Caco-2 (cell line): ENCODE measurements around the gene KNDC1. TPM values are rescaled to one million over a fixed set of nuclear protein-coding genes. Genes with fewer than 3 reads are reported as not detected.
"Not testable (repeated sequence)": the region's sequence is repeated elsewhere in the genome, so short reads cannot be mapped to it uniquely, and the experiment has no call there.

Experiments
- BruUV-seq: library from RNA; stranded (reverse); fragments of 400-500 nt; replicated peaks from 2 replicates; lab custom pipeline; 2021; lab: Mats Ljungman, UMichigan
- CTCF ChIA-PET: fragments of 300-600 bp; sonication (Branson Sonifier 250); formaldehyde crosslinking; loops from one replicate; lab custom pipeline; 2022; ENCODE audit warnings: antibody characterized with exemption; lab: Charles Lee
- POLR2A ChIA-PET: fragments of 300-600 bp; sonication (Branson Sonifier 250); formaldehyde crosslinking; loops from one replicate; lab custom pipeline; 2022; ENCODE audit warnings: antibody characterized with exemption; lab: Charles Lee
- DNase-seq, 2 experiments: peaks; one replicate each; pipeline versions ENCODE4 v3.0.0 to v3.0.0-alpha.2; 2020 to 2022
- H3K27me3 ChIP-seq: replicated peaks from 2 replicates; pipeline ENCODE4 v1.6.0; 2011; ENCODE audit warnings: low read length; ENCODE audit not compliant: control insufficient read depth, insufficient read depth
- H3K36me3 ChIP-seq: 2 replicates; pipeline ENCODE4 v1.5.1; 2011; ENCODE audit warnings: low read length; ENCODE audit not compliant: control insufficient read depth, insufficient read depth
- H3K4me1 ChIP-seq: fragments of 250-450 bp; sonication (Bioruptor Pico); 2 replicates; pipeline ENCODE4 v1.5.1; 2020; ENCODE audit warnings: mild to moderate bottlenecking
- H3K4me3 ChIP-seq: 2 replicates; pipeline ENCODE4 v1.5.1; 2011; ENCODE audit warnings: low read depth, mild to moderate bottlenecking, control low read depth, low read length
- H3K9me3 ChIP-seq: fragments of 250-450 bp; sonication (Bioruptor Pico); 2 replicates; pipeline ENCODE4 v1.5.1; 2020; ENCODE audit warnings: mild to moderate bottlenecking, moderate library complexity
- H3K27ac Mint-ChIP-seq: one replicate; pipeline ENCODE4 v1.8.0; 2022; ENCODE audit warnings: mixed read lengths; ENCODE audit not compliant: unreplicated experiment
- H3K27me3 Mint-ChIP-seq: one replicate; pipeline ENCODE4 v1.8.0; 2022; ENCODE audit warnings: mixed read lengths; ENCODE audit not compliant: insufficient read depth, unreplicated experiment
- H3K36me3 Mint-ChIP-seq: one replicate; pipeline ENCODE4 v1.8.0; 2022; ENCODE audit warnings: mild to moderate bottlenecking, mixed read lengths; ENCODE audit not compliant: insufficient read depth, unreplicated experiment
- H3K4me1 Mint-ChIP-seq: one replicate; pipeline ENCODE4 v1.8.0; 2022; ENCODE audit warnings: low read depth, mixed read lengths; ENCODE audit not compliant: unreplicated experiment
- H3K4me3 Mint-ChIP-seq: one replicate; pipeline ENCODE4 v1.8.0; 2022; ENCODE audit warnings: mild to moderate bottlenecking, moderate library complexity, mixed read lengths; ENCODE audit not compliant: unreplicated experiment
- H3K9me3 Mint-ChIP-seq: one replicate; pipeline ENCODE4 v1.8.0; 2022; ENCODE audit warnings: mixed read lengths; ENCODE audit not compliant: unreplicated experiment
- CTCF ChIP-seq, 2 experiments: fragments of 200-600 bp in 1 of 2; IDR thresholded peaks; 1 replicate in 1 of 2; 2 replicates in 1 of 2; pipeline versions ENCODE4 v1.5.1 to v1.8.0; 2011 to 2022; ENCODE audit warnings: antibody characterized with exemption in 1 of 2, control low read depth in 1 of 2, inconsistent platforms in 1 of 2, low read depth in 1 of 2, low read length in 1 of 2, mild to moderate bottlenecking in 1 of 2, moderate library complexity in 1 of 2; ENCODE audit not compliant: insufficient read depth in 1 of 2, severe bottlenecking in 1 of 2, unreplicated experiment in 1 of 2
- intact Hi-C: fragments of 100-400 bp; cut with micrococcal nuclease; formaldehyde crosslinking; loops from one replicate; pipeline ENCODE4 v1.10.0; 2022; ENCODE audit not compliant: unreplicated experiment
- total RNA-seq: library from RNA; stranded (reverse); gene quantifications from 2 replicates; pipeline ENCODE4 v1.2.3, GENCODE V29; 2022

KNDC1 gene
- total RNA-seq, 1 experiment from 2014 or later, result 3.2 TPM

- DNase-seq, result peak in 1 of 2 experiments; percentile 38
- peaks cover under 1% of the 10 kb centered on the region; the same call in 1 of the 2 replicates for H3K4me1 ChIP-seq
- peaks cover 10% of the 10 kb centered on the region for H3K27me3 Mint-ChIP-seq
- no peaks in the 10 kb centered on the region for H3K36me3 ChIP-seq
- no peaks in the 10 kb centered on the region for H3K27me3 ChIP-seq
- no peak overlapping the region for H3K4me3 Mint-ChIP-seq
- POLR2A ChIA-PET, result no interaction called here
- no peak overlapping the region for H3K27ac Mint-ChIP-seq
- H3K9me3 ChIP-seq, result no peaks in the 10 kb centered on the region
- intact Hi-C loops, result no loop called here
- no peaks in the 10 kb centered on the region for H3K4me1 Mint-ChIP-seq
- CTCF ChIA-PET, result no interaction called here
- no peaks in the 10 kb centered on the region for H3K36me3 Mint-ChIP-seq
- H3K9me3 Mint-ChIP-seq, result no peaks in the 10 kb centered on the region
- TF ChIP-seq CTCF (IDR thresholded peaks at IDR 0.05; ENCODE audit: insufficient read depth in 1 of 2, low read depth in 1 of 2, low read length in 1 of 2, severe bottlenecking in 1 of 2, unreplicated experiment in 1 of 2), result no peak
- no TSS peak for BruUV-seq
- no peak overlapping the region for H3K4me3 ChIP-seq
Observed at GRCh38 chr10:133134411-133135115, 25.5 kb upstream of the KNDC1 start.

GRCh38 chr10:133135116-133135465 lies 24.9 kb upstream of the KNDC1 start:
- POLR2A ChIA-PET, result no interaction called here
- Mint-ChIP-seq H3K9me3 (no peaks in the 10 kb centered on the region), H3K4me1 (no peaks in the 10 kb centered on the region), H3K27me3 (peaks cover 10% of the 10 kb centered on the region), H3K27ac (no peak overlapping the region), H3K36me3 (no peaks in the 10 kb centered on the region), H3K4me3 (no peak overlapping the region)
- Histone ChIP-seq H3K9me3 (no peaks in the 10 kb centered on the region), H3K4me1 (peaks cover 4% of the 10 kb centered on the region; the same call in 1 of the 2 replicates), H3K27me3 (no peaks in the 10 kb centered on the region), H3K36me3 (no peaks in the 10 kb centered on the region), H3K4me3 (no peak overlapping the region)
- CTCF ChIA-PET, result no interaction called here
- no TSS peak for BruUV-seq
- DNase-seq, result peak in 1 of 2 experiments; percentile 41
- intact Hi-C loops, result no loop called here
- TF ChIP-seq CTCF (IDR thresholded peaks at IDR 0.05; ENCODE audit: insufficient read depth in 1 of 2, low read depth in 1 of 2, low read length in 1 of 2, severe bottlenecking in 1 of 2, unreplicated experiment in 1 of 2), result no peak

- H3K4me1 Mint-ChIP-seq, H3K27me3 Mint-ChIP-seq, H3K9me3 Mint-ChIP-seq, H3K27me3 ChIP-seq, H3K36me3 Mint-ChIP-seq, H3K4me1 ChIP-seq, H3K9me3 ChIP-seq, H3K36me3 ChIP-seq, H3K27ac Mint-ChIP-seq, CTCF ChIA-PET, BruUV-seq, POLR2A ChIA-PET, H3K4me3 ChIP-seq, intact Hi-C loops, H3K4me3 Mint-ChIP-seq: not testable (repeated sequence)
- DNase-seq, result peak in 1 of 2 experiments; percentile 32
Observed at GRCh38 chr10:133137486-133138145, 22.4 kb upstream of the KNDC1 start.
